ENCODE measurements around the gene RNU7-1. TPM values are rescaled to one million over a fixed set of nuclear protein-coding genes. Genes with fewer than 3 reads are reported as not detected.
A peak's percentile ranks its signal among the peaks of the same experiment; 100 is the strongest.

Gene RNU7-1
- total RNA-seq, 2 donors from 2014 or later = not detected

DNA sequence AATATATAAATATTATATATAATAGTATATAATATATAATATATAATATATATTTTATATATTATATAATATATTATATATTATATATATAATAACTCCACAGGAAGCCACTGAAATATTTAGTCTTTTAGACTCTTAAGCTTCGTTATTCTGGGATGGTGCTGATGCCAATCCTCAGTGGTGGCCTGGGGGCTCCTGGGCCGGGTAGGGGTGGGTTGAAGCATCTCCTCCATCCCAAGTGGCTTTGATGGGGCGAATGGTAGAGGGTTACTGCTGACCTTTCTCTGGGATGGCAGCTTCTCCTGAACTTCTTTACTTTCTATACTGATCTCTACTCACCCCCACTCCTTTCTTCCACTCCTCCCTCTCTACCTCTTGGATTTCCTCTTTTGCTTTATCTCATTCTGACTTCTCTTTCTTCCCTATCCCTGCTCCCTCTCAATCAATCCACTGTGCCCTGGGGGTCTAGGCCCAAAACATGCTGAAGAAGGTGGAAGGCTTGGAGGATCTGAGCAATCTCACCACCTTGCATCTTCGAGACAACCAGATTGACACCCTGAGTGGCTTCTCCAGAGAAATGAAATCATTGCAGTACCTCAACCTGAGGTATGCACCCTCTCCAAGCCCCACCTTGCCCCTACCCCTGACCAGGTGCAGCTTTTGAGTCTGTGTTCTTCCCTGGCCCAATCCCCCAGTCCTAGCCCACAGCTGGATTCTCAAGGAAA lies 34.0 kb upstream of the RNU7-1 start:
- DNase-seq (ENCODE audit: low spot score) = no peak

DNA sequence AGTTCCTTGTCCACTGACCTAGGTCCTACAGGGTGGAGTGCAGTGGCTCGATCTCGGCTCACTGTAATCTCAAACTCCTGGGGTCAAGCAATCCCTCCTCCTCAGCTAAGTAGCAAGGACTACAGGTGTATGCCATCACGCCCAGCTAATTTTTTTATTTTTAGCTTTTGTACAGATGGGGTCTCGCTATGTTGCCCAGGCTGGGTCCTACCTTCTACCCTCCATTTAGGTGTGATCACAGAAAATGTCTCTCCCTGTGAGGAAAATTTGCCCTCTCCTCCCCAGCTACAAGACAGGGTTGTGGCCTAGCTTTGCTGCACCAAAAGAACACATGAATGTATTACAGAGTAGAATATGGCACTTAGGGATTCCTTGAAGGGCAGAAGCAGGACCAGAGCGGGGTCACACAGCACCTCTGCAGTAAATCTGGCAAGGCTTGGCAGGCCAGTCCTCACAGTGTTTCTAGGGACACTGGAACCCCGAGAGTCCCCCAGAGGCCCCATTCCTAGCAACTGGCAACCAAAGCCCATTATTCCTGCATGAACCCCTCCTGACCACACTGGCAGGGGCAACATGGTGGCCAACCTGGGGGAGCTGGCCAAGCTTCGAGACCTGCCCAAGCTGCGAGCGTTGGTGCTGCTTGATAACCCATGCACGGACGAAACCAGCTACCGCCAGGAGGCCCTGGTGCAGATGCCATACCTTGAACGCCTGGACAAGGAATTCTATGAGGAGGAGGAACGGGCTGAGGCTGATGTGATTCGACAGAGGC lies 31.3 kb upstream of the RNU7-1 start:
- no peak overlapping the region for H3K27ac ChIP-seq
- peaks cover 16 to 18% of the 10 kb centered on the region in 2 donors for H3K4me1 ChIP-seq (ENCODE audit: control insufficient read depth in 1 of 2, low read depth in 2 of 2)
- no peak for DNase-seq (ENCODE audit: low spot score)
- peaks cover 10% of the 10 kb centered on the region for H3K36me3 ChIP-seq
- no peaks in the 10 kb centered on the region for H3K9me3 ChIP-seq
- H3K4me3 ChIP-seq = no peak overlapping the region
- ATAC-seq (ENCODE audit: insufficient number of reproducible peaks, low FRiP score, low read depth) = no peak
- TF ChIP-seq, protein P1, sequence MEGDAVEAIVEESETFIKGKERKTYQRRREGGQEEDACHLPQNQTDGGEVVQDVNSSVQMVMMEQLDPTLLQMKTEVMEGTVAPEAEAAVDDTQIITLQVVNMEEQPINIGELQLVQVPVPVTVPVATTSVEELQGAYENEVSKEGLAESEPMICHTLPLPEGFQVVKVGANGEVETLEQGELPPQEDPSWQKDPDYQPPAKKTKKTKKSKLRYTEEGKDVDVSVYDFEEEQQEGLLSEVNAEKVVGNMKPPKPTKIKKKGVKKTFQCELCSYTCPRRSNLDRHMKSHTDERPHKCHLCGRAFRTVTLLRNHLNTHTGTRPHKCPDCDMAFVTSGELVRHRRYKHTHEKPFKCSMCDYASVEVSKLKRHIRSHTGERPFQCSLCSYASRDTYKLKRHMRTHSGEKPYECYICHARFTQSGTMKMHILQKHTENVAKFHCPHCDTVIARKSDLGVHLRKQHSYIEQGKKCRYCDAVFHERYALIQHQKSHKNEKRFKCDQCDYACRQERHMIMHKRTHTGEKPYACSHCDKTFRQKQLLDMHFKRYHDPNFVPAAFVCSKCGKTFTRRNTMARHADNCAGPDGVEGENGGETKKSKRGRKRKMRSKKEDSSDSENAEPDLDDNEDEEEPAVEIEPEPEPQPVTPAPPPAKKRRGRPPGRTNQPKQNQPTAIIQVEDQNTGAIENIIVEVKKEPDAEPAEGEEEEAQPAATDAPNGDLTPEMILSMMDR (IDR thresholded peaks at IDR 0.05) = no peak
- H3K27me3 ChIP-seq (replicated peaks; ENCODE audit: insufficient read depth) = no peaks in the 10 kb centered on the region

More for the DNA sequence above, 34.0 kb upstream of the RNU7-1 start:
- peaks cover 4% of the 10 kb centered on the region for H3K36me3 ChIP-seq
- ATAC-seq (ENCODE audit: insufficient number of reproducible peaks, low FRiP score, low read depth) = no peak
- no peak overlapping the region for H3K27ac ChIP-seq
- no peaks in the 10 kb centered on the region for H3K27me3 ChIP-seq (replicated peaks; ENCODE audit: insufficient read depth)
- no peaks in the 10 kb centered on the region for H3K9me3 ChIP-seq
- peaks cover 11 to 14% of the 10 kb centered on the region in 2 donors for H3K4me1 ChIP-seq (ENCODE audit: control insufficient read depth in 1 of 2, low read depth in 2 of 2)
- TF ChIP-seq, protein P1 (IDR thresholded peaks at IDR 0.05) = no peak
- H3K4me3 ChIP-seq = no peak overlapping the region

DNA sequence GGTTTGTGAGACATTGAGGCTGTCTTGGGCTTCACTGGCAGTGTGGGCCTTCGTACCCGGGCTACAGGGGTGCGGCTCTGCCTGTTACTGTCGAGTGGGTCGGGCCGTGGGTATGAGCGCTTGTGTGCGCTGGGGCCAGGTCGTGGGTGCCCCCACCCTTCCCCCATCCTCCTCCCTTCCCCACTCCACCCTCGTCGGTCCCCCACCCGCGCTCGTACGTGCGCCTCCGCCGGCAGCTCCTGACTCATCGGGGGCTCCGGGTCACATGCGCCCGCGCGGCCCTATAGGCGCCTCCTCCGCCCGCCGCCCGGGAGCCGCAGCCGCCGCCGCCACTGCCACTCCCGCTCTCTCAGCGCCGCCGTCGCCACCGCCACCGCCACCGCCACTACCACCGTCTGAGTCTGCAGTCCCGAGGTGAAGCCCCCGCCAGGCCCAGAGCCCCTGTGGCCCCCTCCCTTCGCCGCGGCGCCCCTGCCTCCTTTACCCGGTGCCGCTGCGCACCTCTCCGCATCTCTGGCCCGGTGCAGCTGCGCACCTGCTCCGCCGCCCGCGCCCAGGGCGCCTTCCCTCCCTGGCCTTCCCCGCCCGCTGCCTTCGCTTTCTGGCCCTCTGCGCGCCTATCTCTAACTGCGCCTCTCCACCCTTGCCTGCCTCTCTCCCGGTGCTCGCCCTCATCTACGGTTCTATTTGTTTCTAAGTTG lies 29.2 kb upstream of the RNU7-1 start, which contains the start of gene ENO2:
ENO2 (plus strand) TSS at position 335 of the 701 bp plus-strand sequence. CDS start 1,253 bp downstream, outside the sequence.
- ATAC-seq (ENCODE audit: insufficient number of reproducible peaks, low FRiP score, low read depth) (peak; percentile 77), DNase-seq (ENCODE audit: low spot score) (peak; percentile 60)
- H3K36me3 ChIP-seq = peaks cover 11% of the 10 kb centered on the region
- peak within 1 kb of the TSS; percentile 99 for H3K4me3 ChIP-seq
- H3K4me1 ChIP-seq (ENCODE audit: control insufficient read depth in 1 of 2, low read depth in 2 of 2) = peaks cover 16 to 18% of the 10 kb centered on the region in 2 donors
- no peaks in the 10 kb centered on the region for H3K27me3 ChIP-seq (replicated peaks; ENCODE audit: insufficient read depth)
- TF ChIP-seq, protein P1 (IDR thresholded peaks at IDR 0.05) = no peak
- peak within 1 kb of the TSS; percentile 94 for H3K27ac ChIP-seq
- H3K9me3 ChIP-seq = no peaks in the 10 kb centered on the region

DNA sequence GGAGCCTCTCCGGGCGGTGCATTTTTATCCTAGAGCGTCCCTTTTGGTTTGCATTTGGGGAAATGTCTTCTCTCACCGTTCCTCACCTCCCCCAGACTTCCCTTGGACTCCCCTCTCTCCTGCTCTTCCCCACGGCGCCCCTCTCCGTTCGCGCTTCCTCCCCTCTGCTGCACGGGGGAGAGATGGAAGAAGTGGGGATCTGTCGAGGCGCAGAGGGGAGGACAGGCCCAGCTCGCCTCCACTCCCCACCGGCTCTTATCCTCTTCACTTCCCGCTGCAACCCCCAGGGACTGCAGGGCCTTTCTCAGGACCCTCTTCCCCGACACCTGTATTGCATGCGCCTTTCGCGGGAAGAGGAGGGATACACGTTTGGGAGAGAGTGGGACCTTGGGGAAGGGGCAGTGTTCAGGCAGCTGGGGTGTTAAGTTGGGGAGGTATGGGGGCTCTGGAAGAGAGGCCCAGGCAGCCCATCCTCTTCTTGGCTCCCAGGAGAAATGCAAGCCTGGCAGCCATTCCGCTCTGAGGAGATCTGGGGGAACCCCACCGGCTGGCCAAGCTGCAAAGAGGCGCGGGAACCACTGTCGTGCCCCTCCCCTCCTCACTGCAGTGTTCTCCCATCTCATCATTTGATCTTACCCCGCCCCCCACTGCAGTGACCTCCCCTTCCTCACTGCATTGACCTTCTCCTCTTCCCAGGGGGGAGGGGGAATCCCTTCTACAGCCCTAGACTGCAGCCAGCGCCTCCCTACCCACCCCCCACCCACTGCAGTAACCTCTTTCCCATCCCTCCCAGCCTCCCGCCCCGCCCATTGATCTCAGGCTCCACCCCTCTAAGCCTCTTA lies 28.4 kb upstream of the RNU7-1 start:
- peaks cover 16 to 18% of the 10 kb centered on the region in 2 donors for H3K4me1 ChIP-seq (ENCODE audit: control insufficient read depth in 1 of 2, low read depth in 2 of 2)
- ATAC-seq (ENCODE audit: insufficient number of reproducible peaks, low FRiP score, low read depth) = no peak
- H3K9me3 ChIP-seq = no peaks in the 10 kb centered on the region
- peaks cover 13% of the 10 kb centered on the region for H3K36me3 ChIP-seq
- H3K27ac ChIP-seq = peak overlapping the region; percentile 94
- no peak for DNase-seq (ENCODE audit: low spot score)
- no peaks in the 10 kb centered on the region for H3K27me3 ChIP-seq (replicated peaks; ENCODE audit: insufficient read depth)
- H3K4me3 ChIP-seq = peak overlapping the region; percentile 99
- TF ChIP-seq, protein P1 (IDR thresholded peaks at IDR 0.05) = no peak
